NCI-H345 treated with DMSO at 0.1 percent for 48 hours (cell line): ENCODE results near the gene OPN4.
A peak's percentile ranks its signal among the peaks of the same experiment; 100 is the strongest.

Experiments
- DNase-seq: peaks from one replicate; lab custom pipeline; 2025; ENCODE audit not compliant: unreplicated experiment; lab: John Stamatoyannopoulos, UW

Gene OPN4

DNA sequence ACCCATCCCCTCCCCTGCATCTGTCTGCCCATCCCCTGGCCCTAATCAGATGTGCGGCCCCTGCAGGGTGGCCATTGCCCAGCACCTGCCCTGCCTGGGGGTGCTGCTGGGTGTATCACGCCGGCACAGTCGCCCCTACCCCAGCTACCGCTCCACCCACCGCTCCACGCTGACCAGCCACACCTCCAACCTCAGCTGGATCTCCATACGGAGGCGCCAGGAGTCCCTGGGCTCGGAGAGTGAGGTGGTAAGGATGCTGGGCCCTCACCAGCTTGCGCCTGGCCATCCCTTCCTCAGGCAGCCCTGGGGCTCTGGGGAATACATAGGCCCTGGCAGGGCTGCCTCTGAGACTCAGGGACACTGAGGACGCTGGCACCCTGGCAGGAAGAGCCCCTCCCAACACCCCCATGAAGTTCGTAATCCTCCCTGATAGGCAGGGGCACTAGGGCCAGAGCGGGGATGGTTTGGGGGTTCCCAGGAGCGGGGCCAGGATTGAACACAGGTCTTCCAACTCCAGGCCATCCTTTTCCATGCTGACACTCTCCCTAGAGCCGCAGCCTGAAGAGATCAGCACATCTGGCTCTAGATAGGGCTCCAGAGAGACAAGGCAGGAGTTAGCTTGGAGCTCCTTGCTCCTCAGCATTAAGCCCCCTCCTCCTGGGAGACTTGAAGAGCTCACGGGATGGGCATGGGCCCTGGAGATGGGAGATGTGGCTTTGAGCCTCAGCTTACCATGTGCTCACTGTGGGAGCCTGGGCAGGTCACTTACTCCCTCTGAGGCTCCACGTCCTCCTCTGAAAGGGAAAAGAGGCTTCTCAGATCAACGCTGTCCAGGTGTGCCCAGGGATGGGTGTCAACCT, 8.1 kb downstream of the OPN4 start:
- no peak for DNase-seq

DNA sequence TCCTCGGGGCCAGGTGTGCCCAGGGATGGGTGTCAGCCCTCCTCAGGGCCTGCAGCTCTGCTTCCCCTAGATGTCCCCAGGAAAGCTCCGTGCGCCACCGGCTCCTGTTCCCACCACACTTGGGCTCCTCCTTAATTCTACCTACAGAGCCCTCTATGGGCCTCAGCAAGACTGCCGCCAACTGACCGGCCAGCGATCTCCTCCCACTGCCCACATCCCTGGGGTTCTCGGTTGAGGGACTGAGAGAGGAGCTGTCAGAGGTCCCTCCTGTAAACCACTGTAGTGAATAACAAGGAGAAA, 8.6 kb downstream of the OPN4 start:
- no peak for DNase-seq

DNA sequence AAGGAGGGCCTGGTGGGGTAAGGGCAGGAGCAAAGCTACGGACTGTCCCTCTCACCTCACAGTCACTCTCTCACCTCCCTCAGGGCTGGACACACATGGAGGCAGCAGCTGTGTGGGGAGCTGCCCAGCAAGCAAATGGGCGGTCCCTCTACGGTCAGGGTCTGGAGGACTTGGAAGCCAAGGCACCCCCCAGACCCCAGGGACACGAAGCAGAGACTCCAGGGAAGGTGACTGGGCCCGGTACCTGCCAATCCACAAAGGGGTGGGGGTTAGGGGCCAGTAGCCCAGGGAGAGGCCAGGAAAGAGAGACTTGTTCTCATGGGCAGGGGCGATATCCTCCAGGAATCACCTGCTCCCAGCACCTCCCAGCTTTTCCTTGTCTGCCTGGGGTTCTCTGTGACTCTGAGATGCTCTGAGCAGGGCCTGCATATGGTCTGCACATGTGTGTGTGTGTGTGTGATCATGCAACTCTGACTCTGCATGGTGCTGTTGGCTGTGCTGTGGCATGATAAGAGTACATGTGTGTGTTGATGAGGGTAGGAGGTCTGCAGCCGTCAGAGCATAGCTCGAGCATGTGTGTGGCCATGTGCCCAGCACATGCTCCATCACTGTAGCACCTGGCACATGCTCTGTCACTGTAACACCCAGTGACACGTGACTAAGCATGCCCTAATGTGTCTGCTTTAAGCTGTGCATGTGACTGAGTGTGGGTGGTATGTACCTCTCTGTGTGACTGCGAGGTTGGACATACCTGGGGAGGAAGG, 9.4 kb downstream of the OPN4 start:
- DNase-seq = no peak

GRCh38 chr10:86664341-86665217, 10.2 kb downstream of the OPN4 start:
- DNase-seq = no peak

DNA sequence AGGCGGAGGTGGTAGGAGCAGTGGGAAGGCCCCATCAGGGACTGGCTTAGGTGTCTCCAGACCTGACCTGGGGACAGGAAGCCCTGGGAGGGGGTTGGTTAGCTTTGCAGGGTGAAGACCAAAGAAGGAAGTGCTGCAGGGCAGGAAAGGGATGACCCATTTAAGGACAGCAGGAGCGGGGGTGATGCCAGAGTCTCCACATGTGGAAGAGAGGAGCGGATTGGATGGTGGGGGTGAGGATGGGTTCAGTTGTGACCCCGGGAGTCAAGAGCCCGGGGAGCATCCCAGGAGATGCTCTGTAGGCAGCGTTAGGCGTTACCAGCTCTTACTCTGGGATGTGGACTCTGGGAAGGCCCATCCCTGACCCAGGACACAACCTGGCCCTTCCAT, 10.9 kb downstream of the OPN4 start:
- no peak for DNase-seq

DNA sequence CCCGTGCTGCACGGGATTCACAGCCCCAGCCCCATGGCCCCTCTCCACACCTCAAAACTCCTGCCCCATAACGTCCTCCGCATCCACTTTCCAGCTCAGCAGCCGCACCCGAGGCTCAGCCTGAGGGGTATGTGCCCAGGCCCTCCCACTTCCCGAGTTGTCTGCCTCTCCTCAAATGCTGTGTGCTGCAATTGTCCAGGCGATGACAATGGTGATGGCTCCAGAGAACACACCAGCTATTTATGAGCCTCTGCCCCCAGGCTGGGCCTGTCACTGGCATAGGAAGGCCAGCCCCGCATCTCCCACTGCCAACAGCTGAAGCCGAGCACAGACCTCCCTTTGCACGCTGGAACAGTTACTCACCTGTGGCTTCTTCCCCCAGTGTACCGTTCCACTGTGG, 11.5 kb downstream of the OPN4 start:
- DNase-seq = no peak

DNA sequence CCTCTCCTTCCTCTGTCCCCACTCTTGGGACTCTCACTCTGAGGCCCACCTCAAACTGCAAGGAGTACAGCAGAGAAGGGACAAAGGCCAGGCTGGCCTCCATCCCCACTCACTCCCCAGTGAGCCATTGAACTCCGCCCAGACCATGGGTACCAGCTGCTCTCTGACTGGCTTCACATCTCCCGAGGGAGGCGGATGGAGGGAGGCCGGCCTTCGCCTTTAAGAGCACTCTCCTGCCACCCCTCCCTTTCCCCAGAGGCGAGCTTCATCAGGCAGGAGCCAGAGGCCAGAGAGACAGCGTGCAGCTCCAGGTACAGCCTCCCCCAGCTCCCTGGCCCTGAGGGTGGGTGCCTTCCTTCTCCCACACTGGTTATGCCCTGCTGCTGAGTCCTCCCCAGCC, 12.2 kb downstream of the OPN4 start:
- no peak for DNase-seq

- DNase-seq = no peak
Measured at GRCh38 chr10:86667421-86668181, 13.3 kb downstream of the OPN4 start.

- DNase-seq = peak; percentile 24
Measured at GRCh38 chr10:86668297-86669165, 14.2 kb downstream of the OPN4 start, which contains the start of gene LDB3. Gene LDB3, plus strand, starts transcription at chr10:86668511. Its CDS starts 181 bp downstream, at chr10:86668692.

DNA sequence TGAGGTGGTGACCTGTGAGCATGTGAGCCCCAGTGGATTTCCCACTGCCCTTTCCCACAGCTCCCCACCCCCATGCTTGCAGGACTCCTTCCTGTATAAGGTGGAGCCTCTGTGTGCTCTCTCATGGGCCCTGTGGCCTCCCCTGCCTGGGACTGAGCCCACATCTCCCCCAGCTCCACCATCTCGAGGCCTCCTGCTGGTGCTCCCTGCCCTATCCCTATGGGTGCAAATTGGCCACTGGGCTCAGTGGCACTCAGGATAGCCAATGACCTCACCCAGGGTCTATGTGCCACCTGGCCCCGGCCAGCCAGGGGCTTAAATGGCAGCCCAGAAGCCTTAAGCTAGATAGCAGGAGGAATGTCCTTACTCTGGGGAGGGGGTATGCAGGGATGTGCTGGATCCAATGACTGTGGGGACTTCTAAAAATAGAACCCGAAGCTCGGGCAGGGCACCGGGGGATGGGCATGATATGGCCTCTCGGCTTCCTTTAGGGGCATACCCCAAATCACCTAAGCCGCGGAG, 16.0 kb downstream of the OPN4 start:
- DNase-seq = no peak

- DNase-seq = no peak
Measured at GRCh38 chr10:86670876-86671275, 16.5 kb downstream of the OPN4 start.

- no peak for DNase-seq
Measured at GRCh38 chr10:86671419-86671818, 17.1 kb downstream of the OPN4 start.

- no peak for DNase-seq
Measured at GRCh38 chr10:86671985-86672710, 17.8 kb downstream of the OPN4 start.

DNA sequence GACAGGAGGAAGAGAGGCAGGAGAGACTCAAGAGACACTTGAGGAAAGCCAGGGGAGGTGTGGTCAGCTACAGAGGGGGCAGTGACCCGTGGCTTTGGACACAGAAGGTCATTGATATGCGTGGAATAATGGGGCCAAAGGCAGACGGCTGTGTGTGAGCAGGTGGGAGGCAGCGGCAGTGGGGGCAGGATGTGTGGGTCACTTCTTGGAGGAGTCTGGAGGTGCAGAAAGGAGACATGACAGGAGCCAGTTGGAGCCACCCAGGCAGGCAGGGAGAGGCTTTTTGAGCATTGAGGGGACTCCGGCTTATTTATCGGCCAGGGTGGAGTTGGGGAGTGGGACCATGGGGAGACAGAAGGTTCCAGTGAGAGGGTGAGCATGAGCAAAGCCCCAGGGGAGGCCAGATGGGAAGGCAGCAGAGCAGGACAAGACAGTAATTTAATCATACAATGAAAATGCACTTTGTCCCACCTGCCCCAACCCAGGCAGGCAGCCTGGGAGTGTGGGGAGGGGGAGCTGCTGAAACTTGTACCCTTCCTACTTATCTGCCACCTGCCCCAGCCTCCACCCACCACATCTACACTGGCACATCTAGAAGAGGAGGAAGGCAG, 19.0 kb downstream of the OPN4 start:
- no peak for DNase-seq

- DNase-seq = no peak
Measured at GRCh38 chr10:86673827-86674581, 19.7 kb downstream of the OPN4 start.

DNA sequence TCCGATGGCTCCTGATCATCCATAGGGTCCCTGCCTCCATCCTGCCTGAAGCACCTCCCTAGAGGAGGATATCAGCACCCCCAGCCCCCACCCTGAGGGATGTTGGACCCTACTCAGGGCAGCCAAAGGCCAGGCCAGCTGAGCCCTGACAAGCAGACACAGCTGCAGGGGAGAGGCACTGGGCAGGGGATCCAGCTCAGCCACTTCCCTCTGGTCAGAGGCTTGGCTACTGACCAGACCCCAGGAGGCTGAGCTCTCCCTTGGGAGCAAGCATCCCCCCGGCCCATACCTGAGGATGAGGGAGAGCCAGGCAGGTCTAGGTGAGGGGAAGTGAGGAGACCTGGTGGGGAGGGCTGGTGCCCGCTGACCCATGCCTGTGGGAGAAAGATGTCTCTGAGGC, 20.6 kb downstream of the OPN4 start:
- DNase-seq = no peak

DNA sequence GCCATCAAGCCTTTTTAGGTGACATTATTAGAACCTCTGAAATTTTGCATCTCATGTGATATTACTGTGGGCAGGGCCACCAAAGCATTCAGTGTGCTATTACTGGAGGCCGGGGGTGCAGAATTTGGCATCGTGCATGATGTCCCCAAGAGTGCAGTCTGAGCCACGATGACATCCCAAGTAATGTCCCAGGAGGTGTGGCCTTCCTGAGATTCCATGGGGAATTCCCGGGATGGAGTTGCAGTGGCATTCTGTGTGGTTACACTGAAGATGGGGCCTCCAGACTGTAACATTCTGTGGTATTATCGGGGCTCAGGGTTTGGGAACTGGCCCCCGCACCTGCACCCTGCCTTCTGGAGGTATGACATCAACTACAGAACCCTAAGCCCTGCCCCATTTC, 23.0 kb downstream of the OPN4 start:
- DNase-seq = no peak
